Inflammatory macrophage treated with lipopolysaccharide for 4 hours (primary cell): ENCODE data around the gene MTRF1.
A peak's percentile ranks its signal among the peaks of the same experiment; 100 is the strongest.
"Not testable (repeated sequence)": the region's sequence is repeated elsewhere in the genome, so short reads cannot be mapped to it uniquely, and the experiment has no call there.

ENCODE experiments used
- DNase-seq: peaks from one replicate; pipeline ENCODE4 v3.0.0-alpha.2; 2020

MTRF1 gene

GRCh38 chr13:41279156-41279555 lies 15.8 kb upstream of the MTRF1 start:
- not testable (repeated sequence) for DNase-seq

- DNase-seq: no peak
These were observed 13.4 kb upstream of the MTRF1 start for GRCh38 chr13:41276824-41277223.

GRCh38 chr13:41274881-41275280 lies 11.5 kb upstream of the MTRF1 start:
- no peak for DNase-seq

GRCh38 chr13:41273831-41274441 lies 10.6 kb upstream of the MTRF1 start:
- DNase-seq: no peak

- no peak for DNase-seq
These were observed 8.3 kb upstream of the MTRF1 start for GRCh38 chr13:41271456-41272285.

GRCh38 chr13:41268764-41269163 lies 5.4 kb upstream of the MTRF1 start:
- peak; percentile 4 for DNase-seq

- DNase-seq: no peak
These were observed 3.7 kb upstream of the MTRF1 start for GRCh38 chr13:41267106-41267505.

GRCh38 chr13:41259875-41260501 lies 3.4 kb downstream of the MTRF1 start:
- DNase-seq: no peak

- no peak for DNase-seq
These were observed 5.8 kb downstream of the MTRF1 start for GRCh38 chr13:41257535-41257934.

- DNase-seq: no peak
These were observed 8.5 kb downstream of the MTRF1 start for GRCh38 chr13:41254902-41255301.

GRCh38 chr13:41250993-41251392 lies 12.4 kb downstream of the MTRF1 start:
- DNase-seq: no peak

GRCh38 chr13:41246969-41247680 lies 16.3 kb downstream of the MTRF1 start:
- no peak for DNase-seq

- no peak for DNase-seq
These were observed 18.8 kb downstream of the MTRF1 start for GRCh38 chr13:41244556-41244955.

GRCh38 chr13:41241626-41242025 lies 21.8 kb downstream of the MTRF1 start:
- no peak for DNase-seq

- no peak for DNase-seq
These were observed 27.0 kb downstream of the MTRF1 start for GRCh38 chr13:41236369-41236768.

- DNase-seq: peak; percentile 54
These were observed 30.5 kb downstream of the MTRF1 start for GRCh38 chr13:41232578-41233480.

GRCh38 chr13:41231786-41232185 lies 31.6 kb downstream of the MTRF1 start:
- DNase-seq: peak; percentile 6

GRCh38 chr13:41231025-41231677 lies 32.2 kb downstream of the MTRF1 start:
- DNase-seq: no peak

- no peak for DNase-seq
These were observed 34.0 kb downstream of the MTRF1 start for GRCh38 chr13:41229356-41229755.

GRCh38 chr13:41224113-41225110 lies 39.0 kb downstream of the MTRF1 start:
- DNase-seq: no peak
